Measurements from ENCODE around the gene PATZ1.

DNA sequence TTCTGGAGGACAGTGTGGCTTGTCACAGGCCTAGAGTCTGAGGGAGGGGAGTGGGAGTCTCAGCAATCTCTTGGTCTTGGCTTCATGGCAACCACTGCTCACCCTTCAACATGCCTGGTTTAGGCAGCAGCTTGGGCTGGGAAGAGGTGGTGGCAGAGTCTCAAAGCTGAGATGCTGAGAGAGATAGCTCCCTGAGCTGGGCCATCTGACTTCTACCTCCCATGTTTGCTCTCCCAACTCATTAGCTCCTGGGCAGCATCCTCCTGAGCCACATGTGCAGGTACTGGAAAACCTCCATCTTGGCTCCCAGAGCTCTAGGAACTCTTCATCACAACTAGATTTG is 66.8 kb downstream of the PATZ1 start:
- TF ChIP-seq, protein P1, sequence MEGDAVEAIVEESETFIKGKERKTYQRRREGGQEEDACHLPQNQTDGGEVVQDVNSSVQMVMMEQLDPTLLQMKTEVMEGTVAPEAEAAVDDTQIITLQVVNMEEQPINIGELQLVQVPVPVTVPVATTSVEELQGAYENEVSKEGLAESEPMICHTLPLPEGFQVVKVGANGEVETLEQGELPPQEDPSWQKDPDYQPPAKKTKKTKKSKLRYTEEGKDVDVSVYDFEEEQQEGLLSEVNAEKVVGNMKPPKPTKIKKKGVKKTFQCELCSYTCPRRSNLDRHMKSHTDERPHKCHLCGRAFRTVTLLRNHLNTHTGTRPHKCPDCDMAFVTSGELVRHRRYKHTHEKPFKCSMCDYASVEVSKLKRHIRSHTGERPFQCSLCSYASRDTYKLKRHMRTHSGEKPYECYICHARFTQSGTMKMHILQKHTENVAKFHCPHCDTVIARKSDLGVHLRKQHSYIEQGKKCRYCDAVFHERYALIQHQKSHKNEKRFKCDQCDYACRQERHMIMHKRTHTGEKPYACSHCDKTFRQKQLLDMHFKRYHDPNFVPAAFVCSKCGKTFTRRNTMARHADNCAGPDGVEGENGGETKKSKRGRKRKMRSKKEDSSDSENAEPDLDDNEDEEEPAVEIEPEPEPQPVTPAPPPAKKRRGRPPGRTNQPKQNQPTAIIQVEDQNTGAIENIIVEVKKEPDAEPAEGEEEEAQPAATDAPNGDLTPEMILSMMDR (IDR thresholded peaks at IDR 0.05) = no peak
- TF ChIP-seq POLR2AphosphoS5 (IDR thresholded peaks at IDR 0.05) (no peak), POLR2A (IDR thresholded peaks at IDR 0.05) (no peak), EP300 (IDR thresholded peaks at IDR 0.05; ENCODE audit: low read depth) (no peak)

Measured in transverse colon (tissue), 4 donors.